HG02852 (cell line): ENCODE results near the gene SDC4.

Experiments used
- ATAC-seq: cut with Tn5 transposase; IDR thresholded peaks from one replicate; pipeline ENCODE4 v1.9.1; 2021; ENCODE audit warnings: mild to moderate bottlenecking, moderate library complexity; ENCODE audit not compliant: unreplicated experiment

SDC4 gene

DNA sequence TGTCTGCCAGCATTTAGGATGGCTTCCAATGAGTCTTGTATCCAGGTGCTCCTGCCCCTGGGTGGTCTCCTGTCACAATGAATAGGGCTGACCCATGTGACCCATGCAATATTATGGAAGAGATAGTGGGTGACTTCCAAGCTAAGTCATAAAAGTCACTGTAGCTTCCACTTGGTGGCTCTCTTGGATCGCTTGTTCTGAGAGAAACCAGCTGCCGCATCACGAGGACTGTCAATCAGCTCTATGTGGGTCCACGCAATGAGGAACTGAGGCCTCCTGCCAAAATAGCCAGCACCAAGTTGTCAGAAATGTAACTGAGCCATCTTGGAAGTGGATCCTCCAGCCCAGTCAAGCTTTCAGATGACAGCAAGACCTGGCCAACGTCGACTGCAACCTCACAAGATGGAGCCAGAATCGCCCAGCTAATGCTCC is 25.3 kb downstream of the SDC4 start:
- no peak for ATAC-seq

GRCh38 chr20:45320948-45321595 is 27.2 kb downstream of the SDC4 start:
- ATAC-seq, result no peak

DNA sequence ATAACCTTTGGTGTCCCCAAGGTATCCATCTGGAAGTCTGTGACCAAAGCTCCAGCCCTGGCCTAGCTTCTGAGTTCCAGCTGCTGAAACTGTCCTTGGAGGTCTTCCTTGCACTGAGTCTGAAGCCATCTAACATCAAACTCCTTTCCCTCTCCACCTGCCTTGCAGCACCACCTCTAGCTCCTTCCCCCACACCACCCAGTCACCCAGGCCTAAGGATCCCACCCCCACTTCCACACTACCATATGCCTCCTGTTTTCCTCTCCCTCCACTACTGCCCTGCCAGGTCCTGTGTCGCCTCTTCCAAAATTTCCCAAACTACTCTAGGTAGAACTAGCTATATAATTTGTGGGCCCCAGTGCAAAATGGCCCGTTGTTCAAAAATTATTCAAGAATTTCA is 29.3 kb downstream of the SDC4 start:
- no peak for ATAC-seq

DNA sequence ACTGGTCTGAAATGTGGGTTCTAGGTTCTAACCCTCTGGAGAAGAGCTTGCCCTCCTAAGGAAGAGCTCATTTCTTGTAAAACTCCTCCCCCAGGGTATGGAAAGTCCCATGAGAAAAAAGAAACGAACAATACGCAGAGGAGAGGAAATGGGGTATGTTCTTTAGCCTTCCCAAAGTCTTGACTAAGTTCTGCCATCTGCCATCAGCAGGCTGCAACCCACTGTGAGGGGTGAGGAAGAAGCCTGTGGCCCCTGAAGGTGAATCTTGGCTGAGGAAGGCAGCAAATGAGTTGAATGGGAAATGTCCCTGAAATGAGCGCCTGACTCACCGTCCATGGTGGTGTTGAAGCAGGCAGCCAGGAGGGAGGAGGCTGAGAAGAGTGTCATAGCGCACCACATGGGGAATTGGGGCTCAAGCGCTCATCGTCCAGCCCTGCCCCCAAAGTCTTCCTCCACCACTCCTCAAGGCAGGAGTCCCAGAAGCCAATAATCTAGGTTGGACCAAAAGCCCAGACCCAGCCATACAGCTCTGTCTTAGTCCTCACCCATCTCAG is 29.8 kb downstream of the SDC4 start:
- no peak for ATAC-seq

GRCh38 chr20:45317826-45318225 is 30.4 kb downstream of the SDC4 start:
- no peak for ATAC-seq

DNA sequence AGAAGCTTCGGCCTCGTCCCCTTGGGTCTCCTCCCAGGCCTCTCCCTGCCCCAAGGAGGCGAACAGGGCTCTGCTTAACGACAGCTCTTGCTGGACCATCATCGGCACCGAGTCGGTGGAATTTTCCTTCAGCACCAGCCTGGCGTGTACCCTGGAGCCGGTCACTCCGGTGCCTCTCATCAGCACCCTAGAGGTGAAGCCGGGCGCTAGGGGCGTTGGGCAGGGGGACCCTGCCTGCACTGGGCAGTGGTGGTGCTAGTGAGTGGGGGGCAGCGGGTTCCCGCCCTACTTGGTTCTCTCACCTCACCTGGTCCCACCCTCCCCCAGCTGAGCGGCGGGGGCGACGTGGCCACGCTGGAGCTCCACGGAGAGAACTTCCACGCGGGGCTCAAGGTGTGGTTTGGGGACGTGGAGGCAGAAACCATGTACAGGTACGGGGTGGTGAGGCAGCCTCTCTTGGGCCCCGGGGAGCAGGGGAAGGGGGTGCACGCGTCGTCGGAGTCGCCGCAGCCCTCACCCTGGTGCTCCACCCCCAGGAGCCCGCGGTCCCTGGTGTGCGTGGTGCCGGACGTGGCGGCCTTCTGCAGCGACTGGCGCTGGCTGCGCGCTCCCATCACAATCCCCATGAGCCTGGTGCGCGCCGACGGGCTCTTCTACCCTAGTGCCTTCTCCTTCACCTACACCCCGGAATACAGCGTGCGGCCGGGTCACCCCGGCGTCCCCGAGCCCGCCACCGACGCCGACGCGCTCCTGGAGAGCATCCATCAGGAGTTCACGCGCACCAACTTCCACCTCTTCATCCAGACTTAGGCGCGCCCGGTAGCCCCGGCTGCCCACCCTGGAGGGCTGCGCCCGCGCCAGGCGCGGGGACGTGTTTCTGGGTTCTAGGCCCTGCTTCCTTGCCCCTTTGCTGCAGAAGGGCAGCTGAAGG is 31.8 kb downstream of the SDC4 start:
- ATAC-seq, result no peak

DNA sequence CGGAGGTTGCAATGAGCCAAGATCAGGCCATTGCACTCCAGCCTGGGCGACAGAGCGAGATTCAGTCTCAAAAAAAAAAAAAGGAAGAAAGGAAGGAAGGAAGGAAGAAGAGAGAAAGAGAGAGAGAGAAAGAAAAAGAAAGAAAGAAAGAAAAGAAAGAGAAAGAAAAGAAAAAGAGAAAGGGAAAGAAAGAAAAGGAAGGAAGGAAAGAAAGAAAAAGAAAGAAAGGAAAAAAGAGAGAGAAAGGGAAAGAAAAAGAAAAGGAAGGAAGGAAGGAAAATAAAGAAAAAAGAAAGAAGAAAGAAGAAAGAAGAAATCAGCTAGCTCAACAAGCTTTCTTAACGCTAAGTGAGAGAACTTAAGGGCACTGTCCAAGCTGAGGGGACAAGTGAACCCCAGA is 32.6 kb downstream of the SDC4 start:
- ATAC-seq, result no peak

DNA sequence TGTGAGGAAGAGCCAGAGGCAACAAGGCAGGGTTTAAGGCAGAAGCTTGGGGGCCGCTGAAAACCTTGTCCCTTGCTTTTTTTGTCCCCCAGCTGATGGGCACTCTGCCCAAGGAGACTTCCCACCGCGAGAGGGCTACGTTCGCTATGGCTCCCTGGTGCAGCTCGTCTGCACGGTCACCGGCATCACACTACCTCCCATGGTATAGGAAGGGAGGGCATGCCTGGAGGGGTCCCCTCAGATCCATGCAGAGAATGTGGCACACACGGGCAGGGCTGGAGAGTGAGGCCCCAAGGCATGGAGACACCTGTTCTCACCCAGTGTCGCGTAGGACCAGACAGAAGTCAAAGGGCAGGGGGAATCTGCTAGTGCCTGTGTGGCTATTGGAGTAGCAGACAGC is 34.3 kb downstream of the SDC4 start:
- no peak for ATAC-seq

GRCh38 chr20:45313065-45313695 is 35.0 kb downstream of the SDC4 start:
- ATAC-seq, result no peak

DNA sequence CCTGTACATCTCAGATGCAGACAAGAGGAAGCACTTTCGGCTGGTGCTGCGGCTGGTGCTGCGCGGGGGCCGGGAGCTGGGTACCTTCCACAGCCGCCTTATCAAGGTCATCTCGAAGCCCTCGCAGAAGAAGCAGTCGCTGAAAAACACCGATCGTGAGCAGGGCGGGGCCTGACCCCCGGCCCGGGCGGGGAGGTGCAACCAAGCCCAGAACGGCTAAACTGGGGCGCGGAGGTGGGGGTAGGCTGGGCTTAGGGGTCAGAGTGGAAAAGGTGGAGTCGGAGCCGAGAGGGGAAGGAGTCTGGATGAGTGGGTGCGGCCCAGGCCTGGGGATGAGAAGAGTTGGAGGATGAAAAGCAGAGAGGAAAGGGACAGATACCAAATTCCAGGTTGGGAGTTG is 36.0 kb downstream of the SDC4 start:
- no peak for ATAC-seq

DNA sequence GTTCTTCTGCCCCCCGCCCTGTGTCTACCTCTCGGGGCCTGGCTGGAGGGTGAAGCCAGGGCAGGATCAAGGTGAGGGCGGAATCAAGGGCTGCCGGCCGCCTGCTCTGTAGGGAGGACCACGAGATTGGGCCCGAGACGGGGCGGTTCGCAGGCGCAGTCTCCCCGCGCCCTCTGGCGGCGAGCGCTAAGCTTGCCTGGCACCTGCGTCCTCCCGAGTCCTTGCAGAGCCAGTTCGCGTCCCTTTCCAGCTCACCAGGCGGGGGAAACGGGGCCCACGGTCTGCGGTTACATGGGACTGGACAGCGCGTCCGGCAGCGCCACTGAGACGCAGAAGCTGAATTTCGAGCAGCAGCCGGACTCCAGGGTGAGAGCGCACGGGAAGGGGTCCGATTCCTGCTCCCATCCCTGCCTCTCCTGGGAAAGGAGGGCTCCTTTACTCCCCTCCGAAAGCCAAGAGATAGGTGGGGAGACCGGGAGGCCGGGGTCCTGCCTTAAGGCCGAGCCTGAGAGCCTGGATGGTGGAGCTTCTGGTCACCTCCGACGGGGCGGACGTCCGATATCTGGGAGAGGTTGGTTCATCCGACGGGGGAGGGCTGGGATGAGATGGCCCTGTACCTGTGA is 36.5 kb downstream of the SDC4 start:
- ATAC-seq, result no peak

GRCh38 chr20:45309075-45309474 is 39.1 kb downstream of the SDC4 start:
- no peak for ATAC-seq

GRCh38 chr20:45308117-45308778 is 40.0 kb downstream of the SDC4 start, which contains the start of gene MATN4:
Gene MATN4, minus strand, starts transcription at chr20:45308299. Its CDS starts 2,717 bp downstream, at chr20:45305582.
- ATAC-seq, result no peak

GRCh38 chr20:45307076-45307640 is 41.1 kb downstream of the SDC4 start:
- ATAC-seq, result no peak

- ATAC-seq, result no peak
Observed at GRCh38 chr20:45306431-45306982, 41.7 kb downstream of the SDC4 start, which contains the start of gene RBPJL. Gene RBPJL, plus strand, starts transcription at chr20:45306840. Its CDS starts 83 bp downstream, at chr20:45306923.

GRCh38 chr20:45305262-45305661 is 43.0 kb downstream of the SDC4 start:
- no peak for ATAC-seq

GRCh38 chr20:45304464-45304999 is 43.7 kb downstream of the SDC4 start:
- ATAC-seq, result no peak

GRCh38 chr20:45303586-45304463 is 44.4 kb downstream of the SDC4 start:
- ATAC-seq, result no peak
